GM18867 (cell line): Measurements from ENCODE around the gene SRD5A1.
"Not testable (repeated sequence)": the region's sequence is repeated elsewhere in the genome, so short reads cannot be mapped to it uniquely, and the experiment has no call there.

Experiments used
- ATAC-seq: cut with Tn5 transposase; IDR thresholded peaks from one replicate; pipeline ENCODE4 v1.9.1; 2021; ENCODE audit warnings: mild to moderate bottlenecking, moderate library complexity; ENCODE audit not compliant: unreplicated experiment

SRD5A1 gene

DNA sequence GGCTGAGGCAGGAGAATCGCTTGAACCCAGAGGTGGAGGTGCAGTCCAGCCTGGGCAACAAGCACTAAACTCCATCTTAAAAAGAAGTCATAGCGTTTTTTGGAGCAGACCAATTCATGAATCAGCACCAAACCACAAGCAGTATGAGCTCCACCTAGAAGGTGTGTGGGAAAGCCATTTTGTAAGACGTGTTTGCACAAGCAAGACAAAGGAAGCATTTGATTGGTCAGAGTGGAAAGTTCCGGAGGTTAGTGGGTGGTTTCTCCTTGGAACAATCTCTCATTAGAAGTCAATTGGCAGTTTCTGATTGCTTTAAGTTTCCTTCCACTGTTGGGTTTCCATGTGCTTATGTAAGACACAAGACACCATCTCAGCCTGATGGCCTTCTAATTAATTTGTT, 5.0 kb downstream of the SRD5A1 start:
- ATAC-seq: no peak

DNA sequence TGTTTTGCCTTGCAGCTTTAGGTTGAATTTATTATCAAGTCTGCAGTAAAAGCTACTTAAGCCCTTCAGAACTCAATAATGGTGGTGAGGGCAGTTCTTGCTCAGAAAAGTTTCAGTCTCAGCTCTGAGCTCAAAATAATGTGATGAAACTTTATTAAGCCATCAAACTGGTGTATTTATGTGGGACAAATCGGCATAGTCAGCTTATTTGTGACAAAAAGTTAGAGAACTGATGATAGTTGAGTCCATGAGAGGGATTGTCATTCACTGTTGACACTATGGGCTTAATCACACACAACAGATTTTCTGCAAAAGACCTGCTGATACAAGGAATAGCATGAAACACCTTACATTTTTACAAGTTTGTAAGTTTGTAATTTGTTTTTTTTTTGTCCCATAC, 9.4 kb downstream of the SRD5A1 start:
- ATAC-seq: no peak

DNA sequence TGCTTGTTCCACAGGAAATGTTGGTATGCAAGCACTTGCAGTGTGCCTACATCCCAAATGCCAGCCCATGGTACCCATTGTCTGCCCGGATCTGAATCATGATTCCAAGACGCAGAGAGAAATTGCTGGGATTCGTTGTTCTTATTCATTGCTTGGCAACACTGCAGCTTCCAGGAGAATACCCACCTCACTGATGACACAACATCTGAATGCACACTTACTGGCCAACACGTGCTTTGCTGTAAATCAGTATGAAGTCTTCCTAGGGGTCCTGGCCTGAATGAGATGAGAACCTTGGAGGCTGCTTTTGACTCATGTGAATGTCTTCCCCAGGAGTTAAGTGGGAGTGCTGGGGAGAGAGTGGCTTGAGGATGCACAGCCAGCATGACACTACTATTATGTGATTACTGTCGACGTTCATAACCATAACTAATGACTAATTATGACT, 11.6 kb downstream of the SRD5A1 start:
- no peak for ATAC-seq

DNA sequence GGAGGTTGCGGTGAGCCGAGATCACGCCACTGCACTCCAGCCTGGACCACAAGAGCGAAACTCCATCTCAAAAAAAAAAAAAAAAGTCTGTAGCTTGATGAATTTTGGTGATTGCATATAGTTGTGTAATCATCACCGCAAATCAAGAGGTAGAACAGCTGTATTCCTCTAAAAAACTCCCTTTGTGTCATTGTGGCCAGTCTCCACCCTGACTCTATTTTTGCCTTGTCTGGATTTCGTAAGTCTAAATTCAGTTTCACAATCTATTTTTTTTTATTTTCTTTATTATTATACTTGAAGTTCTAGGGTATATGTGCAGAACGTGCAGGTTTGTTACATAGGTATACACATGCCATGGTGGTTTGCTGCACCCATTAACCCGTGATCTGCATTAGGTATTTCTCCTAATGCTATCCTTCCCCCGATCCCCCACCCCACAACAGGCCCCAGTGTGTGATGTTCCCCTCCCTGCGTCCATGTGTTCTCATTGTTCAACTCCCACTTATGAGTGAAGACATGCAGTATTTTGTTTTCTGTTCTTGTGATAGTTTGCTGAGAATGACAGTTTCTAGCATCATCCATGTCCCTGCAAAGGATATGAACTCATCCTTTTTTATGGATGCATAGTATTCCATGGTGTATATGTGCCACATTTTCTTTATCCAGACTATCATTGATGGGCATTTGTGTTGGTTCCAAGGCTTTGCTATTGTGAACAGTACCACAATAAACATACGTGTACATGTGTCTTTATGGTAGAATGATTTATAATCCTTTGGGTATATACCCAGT, 12.5 kb downstream of the SRD5A1 start:
- not testable (repeated sequence) for ATAC-seq

DNA sequence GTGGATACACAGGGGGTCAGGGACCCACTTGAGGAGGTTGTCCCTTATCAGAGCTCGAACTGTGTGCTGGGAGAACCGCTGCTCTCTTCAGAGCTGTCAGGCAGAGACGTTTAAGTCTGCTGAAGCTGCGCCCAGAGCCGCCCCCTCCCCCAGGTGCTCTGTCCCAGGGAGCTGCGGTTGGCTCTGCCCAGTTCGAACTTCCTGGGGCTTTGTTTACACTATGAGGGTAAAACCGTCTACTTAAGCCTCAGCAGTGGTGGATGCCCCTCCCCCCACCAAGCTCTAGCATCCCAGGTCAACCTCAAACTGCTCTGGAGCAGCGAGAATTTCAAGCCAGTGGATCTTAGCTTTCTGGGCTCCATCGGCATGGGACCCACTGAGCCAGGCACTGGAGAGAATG, 15.9 kb downstream of the SRD5A1 start:
- no peak for ATAC-seq

DNA sequence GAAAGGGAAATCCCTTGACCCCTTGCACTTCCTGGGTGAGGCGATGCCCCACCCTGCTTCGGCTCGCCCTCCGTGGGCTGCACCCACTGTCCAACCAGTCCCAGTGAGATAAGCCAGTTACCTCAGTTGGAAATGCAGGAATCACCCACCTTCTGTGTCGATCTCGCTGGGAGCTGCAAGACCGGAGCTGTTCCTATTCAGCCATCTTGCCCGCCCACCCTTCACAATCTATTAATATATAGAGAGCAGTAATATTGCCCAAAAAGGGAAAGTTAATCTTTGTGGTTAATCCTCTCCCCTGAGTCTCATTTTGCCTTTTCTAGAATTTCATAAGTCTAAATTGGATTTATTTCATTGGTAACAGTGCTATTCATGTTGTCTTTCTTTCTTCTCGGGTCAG, 16.4 kb downstream of the SRD5A1 start:
- no peak for ATAC-seq

DNA sequence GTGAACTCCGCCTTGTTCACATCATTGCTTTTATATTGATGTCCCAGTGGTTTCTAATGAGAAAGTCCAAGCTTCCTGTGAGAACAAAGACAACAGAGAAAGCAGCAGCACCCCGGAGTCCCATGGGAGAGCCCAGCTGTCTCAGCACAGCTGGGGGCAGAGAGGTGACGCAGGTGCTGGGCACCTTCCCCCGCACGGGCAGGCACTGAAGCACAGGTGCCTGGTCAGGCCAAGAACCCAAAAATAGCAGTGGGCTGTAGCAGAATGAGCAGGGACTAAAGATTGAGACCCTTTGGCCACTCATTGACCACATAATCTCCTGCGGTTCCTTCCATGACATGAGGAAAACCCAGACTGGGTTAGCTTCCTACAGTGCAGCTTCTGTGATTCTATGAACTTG, 18.8 kb downstream of the SRD5A1 start:
- peak; percentile 95 for ATAC-seq

DNA sequence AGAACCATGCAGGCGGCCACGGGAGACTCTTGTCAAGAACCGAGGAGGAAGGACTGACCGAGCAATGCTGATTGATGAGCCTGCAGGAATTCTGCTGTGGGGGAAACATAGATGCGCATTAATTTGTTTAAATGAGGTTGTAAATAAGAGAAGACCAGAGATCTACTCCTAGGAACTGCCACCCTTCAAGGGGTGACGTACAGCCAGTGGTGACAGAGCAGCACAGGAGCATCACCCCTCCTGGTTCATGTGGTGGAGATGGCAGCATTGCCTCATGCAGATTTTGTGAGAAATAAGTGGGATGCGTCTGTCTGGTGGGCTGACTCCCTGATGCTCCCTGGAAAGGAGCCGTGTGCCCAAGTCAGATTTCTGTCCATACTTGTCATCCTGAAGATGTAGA, 22.2 kb downstream of the SRD5A1 start:
- ATAC-seq: no peak

DNA sequence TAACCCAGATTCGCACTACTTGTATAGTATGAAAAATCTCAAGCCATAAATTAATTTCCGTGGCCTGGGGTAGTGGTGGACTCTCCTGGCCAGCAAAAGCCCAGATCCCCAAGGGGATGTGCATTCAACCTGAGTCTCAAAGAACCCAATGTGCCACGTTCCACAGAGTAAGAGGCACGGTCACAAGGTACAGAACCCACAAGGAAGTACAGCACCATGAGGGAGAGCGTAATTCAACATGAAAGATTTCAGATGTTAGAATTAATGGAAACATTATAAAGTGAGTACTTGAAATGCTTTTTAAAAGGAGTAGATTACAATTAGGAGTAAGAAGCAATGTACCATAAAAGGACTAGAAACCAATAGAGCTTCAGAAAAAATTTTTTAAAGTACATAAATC, 23.4 kb downstream of the SRD5A1 start:
- no peak for ATAC-seq

DNA sequence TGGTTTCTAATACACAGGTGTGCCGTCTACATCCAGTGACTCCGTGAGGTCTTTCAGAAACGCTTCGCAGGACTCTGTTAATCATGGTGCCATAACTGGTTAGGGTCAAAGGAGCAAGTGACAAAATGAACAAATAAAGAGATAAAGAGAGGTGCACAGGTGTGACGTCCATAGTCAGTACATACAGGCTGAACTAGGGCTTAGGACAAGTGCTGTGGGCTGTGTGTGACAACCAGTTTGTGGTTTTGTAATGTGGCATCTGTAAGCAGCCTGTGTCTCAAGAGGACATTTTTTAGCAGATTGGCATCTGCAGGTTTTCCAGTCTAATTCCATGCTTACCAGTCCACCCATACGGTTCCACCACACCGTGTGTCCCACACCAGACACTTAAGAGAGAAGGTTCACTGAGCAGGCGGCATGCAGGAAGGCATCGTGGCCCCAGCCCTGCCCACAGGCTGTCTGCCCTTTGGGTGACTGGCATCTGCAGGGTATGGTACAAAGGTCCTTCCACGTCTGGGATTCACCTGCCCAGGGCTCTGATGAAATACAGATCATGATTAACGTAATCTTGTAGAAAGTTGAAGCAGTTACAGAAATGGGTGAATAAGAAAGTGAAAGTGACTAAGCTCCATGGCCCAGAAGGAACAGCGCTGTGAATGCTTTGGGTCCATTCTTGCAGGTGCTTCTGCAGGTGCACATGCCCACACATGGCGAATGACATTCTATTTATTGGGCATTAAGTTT, 26.9 kb downstream of the SRD5A1 start:
- ATAC-seq: peak; percentile 89

DNA sequence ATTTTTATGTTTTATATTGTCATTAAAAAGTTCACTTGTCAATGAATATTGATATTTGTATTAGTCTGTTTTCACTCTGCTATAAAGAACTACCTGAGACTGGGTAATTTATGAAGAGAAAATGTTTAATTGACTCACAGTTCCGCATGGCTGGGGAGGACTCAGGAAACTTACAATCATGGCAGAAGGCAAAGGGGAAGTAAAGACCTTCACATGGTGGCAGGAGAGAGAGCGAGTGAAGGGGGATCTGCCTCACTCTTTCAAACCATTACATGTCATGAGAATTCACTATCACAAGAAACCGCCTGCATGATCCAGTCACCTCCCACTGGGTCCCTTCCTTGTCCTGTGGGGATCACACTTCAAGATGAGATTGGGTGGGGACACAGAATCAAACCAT, 27.4 kb downstream of the SRD5A1 start:
- ATAC-seq: peak; percentile 47

DNA sequence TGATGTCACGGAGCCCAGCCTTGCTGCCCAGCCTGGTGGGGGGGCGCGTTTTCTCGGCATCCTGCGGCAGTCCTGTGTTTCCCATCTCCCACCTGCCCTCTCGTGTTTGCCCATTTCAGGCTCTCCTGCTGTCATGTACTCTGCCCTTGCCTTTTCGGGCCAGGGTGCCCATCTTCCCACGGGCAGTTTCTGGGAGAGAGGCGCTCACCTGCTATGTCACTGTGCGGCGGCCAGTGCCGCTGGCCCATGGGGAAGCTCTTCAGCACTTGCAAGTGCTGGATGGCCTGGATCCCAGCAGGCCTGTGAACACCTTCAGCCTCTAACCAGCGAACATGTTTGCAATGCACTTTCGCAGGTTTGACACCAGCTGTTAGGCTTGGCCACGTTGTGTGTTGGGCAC, 33.5 kb downstream of the SRD5A1 start:
- no peak for ATAC-seq

DNA sequence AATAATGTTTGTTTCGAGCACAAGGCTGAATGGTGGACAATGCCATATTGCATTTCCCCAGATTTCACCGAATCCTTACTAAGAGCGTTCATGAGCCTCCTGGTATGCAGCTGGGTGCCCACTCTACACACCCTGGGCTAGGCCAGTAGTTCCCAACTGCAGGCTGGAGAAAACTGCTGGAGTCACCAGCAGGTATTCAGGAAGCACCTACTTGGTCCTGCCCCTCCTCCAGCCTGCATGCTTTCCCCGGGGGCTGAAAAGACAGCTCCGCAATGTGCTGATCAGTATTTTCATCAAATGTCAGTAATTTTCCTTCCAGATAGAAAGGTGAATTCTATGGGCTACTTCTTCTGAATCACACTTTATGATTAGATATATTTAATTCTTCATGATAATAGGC, 34.4 kb downstream of the SRD5A1 start:
- ATAC-seq: no peak

DNA sequence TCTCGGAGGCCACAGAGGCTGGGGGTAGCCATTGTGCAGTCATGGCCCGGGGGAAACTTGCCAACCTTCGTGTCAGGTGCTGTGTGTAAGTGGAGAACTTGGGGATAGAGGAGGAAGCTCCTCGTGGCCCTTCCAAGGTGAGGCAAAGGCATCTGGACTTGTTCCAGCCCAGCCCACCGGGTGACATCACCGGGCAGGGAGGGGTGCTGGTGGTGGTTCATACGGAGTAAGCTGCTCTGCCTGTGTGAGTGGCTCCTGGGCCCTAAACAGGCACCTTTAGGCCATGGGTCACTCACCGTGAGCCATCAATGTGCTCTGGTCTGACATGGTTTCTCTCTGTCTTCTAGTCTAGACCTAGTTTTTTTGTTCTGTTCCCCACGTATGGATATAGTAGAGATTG, 35.5 kb downstream of the SRD5A1 start:
- not testable (repeated sequence) for ATAC-seq

DNA sequence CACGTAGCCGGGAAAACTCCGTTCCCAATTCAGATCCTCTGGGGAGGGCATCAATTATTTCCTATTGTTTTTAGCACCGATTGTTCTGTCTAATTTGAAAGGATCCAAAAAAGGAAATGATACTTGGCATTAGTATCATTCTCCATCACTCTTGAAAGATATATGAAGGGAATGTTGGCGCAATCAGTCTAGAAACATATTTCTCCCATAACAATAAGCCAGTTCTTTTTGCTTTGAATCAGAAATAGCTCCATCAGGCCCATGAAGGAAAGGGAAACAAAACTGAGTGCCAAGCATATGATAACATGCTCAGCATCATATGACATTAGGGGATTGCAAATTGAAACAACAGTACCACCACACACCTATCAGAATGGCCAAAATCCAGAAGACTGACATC, 39.8 kb downstream of the SRD5A1 start:
- no peak for ATAC-seq

DNA sequence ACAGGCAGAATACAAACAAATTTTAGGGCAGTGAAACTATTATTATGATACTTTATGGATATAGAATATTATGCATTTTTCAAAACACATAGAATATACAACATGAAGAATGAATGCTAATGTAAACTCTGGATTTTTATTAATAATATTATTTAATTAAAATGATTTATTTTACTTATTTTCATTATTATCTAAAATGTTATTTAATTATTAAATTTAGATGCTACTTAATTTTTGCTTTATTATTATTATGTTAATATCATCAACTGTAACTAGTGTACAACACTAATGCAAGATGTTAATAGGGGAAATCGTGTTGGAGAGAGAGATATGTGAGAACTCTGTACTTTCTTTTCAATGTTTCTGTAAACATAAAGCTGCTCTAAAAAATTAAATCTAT, 40.7 kb downstream of the SRD5A1 start:
- no peak for ATAC-seq

DNA sequence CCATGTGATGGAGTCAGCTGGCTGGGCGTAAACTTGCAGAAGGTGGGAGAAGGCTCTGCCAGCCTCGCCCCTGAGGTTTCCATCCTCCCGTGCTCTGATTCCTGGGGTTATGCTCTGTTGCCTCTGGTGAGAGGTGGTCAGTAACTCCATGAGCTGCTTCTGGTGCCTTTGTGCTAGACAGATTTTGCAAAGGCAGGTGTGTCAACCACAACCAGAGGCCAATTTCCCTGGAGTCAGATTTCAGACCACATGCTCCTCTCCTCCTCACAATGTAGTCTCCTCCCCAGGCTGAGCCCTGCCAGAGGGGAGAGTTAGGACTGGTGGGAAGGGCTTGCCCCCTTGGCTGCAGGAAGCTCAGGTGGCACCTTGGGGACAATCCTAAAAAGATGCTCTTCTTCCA, 41.2 kb downstream of the SRD5A1 start:
- no peak for ATAC-seq

DNA sequence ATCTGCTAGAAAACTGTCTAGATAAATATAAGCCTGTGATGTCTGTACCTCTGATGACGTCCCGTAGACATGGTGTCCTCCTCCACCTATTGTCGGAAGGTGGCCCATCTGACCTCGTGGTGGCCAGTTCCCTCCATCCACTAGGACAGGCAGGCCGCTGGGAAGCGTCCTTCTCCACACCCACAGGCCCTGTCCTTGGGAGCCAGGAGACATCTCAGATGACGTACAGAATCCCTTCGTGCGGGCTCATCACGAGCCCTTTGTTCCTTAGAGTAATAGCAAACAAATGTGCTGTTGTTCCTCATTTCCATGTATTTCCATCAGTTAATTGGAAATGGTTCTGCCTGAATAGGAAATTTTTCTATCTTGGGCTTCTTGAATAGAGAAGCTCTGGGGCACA, 41.6 kb downstream of the SRD5A1 start:
- ATAC-seq: no peak

DNA sequence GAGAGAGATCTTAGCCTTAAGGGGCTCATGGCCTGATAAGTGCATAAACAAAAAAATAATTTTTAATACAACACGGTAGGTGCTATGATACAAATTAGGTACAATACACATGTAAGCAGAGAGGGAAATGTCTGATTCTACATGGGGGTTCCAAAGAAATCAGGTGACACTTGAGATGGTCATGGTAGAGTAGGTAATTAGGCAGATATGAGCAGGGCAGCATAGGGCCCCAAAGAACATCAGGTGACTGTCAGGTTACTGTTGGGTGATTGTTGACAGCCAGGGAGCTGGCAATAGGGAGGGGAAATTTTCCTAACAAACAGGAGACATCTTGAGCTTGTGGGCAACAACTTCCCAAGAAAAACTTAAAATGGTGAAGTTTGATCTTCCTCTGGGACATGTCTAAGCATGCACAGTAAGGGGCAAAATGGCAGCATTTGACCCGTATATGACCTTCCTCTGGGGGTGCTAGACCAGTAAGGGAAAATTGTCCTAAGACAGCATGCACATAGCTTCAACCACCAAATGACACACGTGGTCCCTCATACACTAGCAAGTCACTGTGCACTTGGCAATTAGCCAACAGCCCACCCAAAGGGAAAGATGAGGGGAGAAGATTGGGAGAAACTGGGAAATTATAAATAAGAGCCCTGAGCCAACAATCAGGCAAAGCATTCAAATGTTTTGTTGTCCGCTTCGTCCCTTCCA, 42.7 kb downstream of the SRD5A1 start:
- ATAC-seq: no peak

DNA sequence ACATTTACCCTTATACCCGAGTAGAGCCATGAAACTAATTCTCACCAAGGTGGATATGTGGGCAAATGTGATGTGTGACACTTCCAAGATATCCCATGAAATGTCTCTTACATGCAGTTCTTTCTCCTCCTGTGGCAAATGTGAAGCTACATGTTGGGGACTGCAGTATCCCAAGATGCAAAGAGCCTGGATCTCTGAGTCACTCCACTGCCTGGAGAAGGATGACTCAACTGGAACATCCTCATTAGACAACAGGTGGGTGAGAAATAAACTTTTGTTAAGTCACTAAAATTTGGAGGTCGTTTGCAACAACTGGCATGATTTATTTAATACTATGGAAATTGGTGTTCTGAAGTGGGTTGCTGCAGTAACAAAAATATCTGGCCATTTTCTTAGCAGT, 43.5 kb downstream of the SRD5A1 start:
- no peak for ATAC-seq

DNA sequence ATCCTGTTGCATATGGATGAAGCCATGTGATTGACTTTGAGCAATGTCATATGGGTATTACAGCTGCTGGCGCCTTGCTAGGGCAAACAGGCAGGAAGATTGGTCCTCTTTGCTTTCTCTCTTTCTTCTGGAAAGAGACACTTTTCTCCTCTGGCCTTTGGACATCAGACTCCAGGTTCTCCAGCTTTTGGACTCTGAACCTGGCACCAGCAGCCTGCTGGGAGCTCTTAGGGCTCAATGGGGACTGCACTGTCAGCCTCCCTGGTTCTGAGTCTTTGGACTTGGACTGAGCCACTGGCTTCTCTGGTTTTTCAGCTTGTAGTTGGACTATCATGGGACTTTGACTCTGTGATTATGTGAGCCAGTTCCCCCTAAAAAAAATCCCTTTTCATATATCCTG, 45.1 kb downstream of the SRD5A1 start:
- no peak for ATAC-seq

DNA sequence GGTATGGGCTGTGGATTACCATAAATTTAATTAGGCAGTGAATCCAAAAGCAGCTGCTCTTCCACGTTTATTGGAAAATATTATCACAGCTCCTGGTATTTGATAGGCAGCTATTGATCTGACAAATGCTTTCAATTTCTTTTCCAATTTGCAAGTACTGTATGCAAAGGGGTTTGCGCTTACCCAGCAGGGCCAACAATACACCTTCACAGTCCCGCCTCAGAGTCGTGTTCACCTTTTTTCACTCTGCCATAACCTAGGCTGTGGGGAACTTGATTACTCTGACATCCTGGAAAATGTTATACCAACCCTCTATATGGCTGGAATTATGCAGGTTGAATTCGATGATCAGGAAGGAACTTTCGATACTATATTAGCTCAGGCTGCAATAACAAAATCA, 47.7 kb downstream of the SRD5A1 start:
- ATAC-seq: no peak
